K562 (cell line): ENCODE measurements around the gene GRIK2.

Experiments
- CREB1 ChIP-seq, 2 experiments: sonication (generic) in 1 of 2; formaldehyde crosslinking in 1 of 2; IDR thresholded peaks; 2 replicates each; pipeline versions ENCODE4 v1.6.1 to v1.8.0; 2012 to 2022; ENCODE audit warnings: inconsistent platforms in 1 of 2, mild to moderate bottlenecking in 1 of 2, missing genetic modification reagents in 1 of 2, moderate library complexity in 1 of 2
- PTTG1 ChIP-seq: fragments of 450-650 bp; IDR thresholded peaks from 2 replicates; pipeline ENCODE4 v1.6.1; 2016; ENCODE audit warnings: low read depth, mild to moderate bottlenecking, missing genetic modification characterization, missing compliant biosample characterization
- RFX1 ChIP-seq: fragments of 450-650 bp; IDR thresholded peaks from 2 replicates; pipeline ENCODE4 v1.6.1; 2016; ENCODE audit warnings: mild to moderate bottlenecking, moderate library complexity
- SMAD1 ChIP-seq: fragments of 150-350 bp; IDR thresholded peaks from 2 replicates; pipeline ENCODE4 v1.6.1; 2014; ENCODE audit warnings: low read length, low read depth; ENCODE audit not compliant: partially characterized antibody
- ZNF274 ChIP-seq: IDR thresholded peaks from 2 replicates; pipeline ENCODE4 v1.6.1; 2011; ENCODE audit warnings: low read depth, mild to moderate bottlenecking, low read length, moderate library complexity, borderline replicate concordance
- TF ChIP-seq, protein P1 (sequence below): fragments of 450-650 bp; IDR thresholded peaks from 2 replicates; pipeline ENCODE4 v1.6.1; 2016; ENCODE audit warnings: antibody characterized with exemption
- TF ChIP-seq, protein P2 (sequence below), 3 experiments: IDR thresholded peaks in 2 of 3; conservative IDR thresholded peaks in 1 of 3; 2 replicates each; pipeline ENCODE4 v1.5.1; 2011 to 2012; ENCODE audit warnings: low read length in 3 of 3, mild to moderate bottlenecking in 3 of 3, control low read depth in 2 of 3, improper control_type of control experiment in 1 of 3, inconsistent platforms in 1 of 3, low read depth in 1 of 3, mixed read lengths in 1 of 3, moderate library complexity in 1 of 3; ENCODE audit not compliant: insufficient read depth in 2 of 3
- TF ChIP-seq, protein P3 (sequence below): sonication (generic); formaldehyde crosslinking; IDR thresholded peaks from 2 replicates; pipeline ENCODE4 v1.8.0; 2023; ENCODE audit warnings: missing genetic modification reagents, mild to moderate bottlenecking, borderline replicate concordance
- TF ChIP-seq, protein P4 (sequence below): sonication (generic); formaldehyde crosslinking; IDR thresholded peaks from 2 replicates; pipeline ENCODE4 v1.8.0; 2022; ENCODE audit warnings: missing genetic modification reagents, mild to moderate bottlenecking, borderline replicate concordance
- TF ChIP-seq, protein P5 (sequence below): fragments of 150-350 bp; conservative IDR thresholded peaks from 2 replicates; pipeline ENCODE4 v1.6.1; 2014; ENCODE audit warnings: low read length

DNA sequence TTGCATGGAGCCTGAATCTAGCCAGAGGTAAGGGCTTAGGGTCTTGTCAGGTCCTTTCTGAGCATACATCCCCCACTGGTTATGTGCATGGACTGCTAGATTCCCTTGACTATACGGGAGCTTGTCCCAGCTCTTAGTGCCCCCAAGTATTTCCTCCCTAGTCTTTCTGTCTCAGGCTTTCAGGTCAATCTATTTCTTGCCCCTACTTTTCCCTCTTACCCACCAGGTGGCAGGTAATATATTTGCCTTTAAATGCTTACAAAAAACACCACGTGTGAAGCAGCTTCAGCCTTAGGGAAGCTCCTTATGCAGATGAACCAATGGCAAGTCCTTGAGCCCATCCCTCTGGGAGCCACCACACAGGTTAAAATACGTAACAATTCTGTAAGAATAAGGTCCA, 454.2 kb downstream of the GRIK2 start:
- no peak for TF ChIP-seq RFX1
- TF ChIP-seq, protein P1, sequence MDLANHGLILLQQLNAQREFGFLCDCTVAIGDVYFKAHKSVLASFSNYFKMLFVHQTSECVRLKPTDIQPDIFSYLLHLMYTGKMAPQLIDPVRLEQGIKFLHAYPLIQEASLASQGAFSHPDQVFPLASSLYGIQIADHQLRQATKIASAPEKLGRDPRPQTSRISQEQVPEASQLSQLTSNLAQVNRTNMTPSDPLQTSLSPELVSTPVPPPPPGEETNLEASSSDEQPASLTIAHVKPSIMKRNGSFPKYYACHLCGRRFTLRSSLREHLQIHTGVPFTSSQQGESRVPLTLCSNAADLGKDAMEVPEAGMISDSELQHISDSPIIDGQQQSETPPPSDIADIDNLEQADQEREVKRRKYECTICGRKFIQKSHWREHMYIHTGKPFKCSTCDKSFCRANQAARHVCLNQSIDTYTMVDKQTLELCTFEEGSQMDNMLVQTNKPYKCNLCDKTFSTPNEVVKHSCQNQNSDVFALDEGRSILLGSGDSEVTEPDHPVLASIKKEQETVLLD: no peak
- TF ChIP-seq ZNF274: no peak
- TF ChIP-seq PTTG1 (tag): no peak
- no peak for TF ChIP-seq CREB1 (IDR thresholded peaks at IDR 0.05)
- no peak for TF ChIP-seq CREB1 (CRISPR knock-in tag; IDR thresholded peaks at IDR 0.05)
- TF ChIP-seq, protein P2, sequence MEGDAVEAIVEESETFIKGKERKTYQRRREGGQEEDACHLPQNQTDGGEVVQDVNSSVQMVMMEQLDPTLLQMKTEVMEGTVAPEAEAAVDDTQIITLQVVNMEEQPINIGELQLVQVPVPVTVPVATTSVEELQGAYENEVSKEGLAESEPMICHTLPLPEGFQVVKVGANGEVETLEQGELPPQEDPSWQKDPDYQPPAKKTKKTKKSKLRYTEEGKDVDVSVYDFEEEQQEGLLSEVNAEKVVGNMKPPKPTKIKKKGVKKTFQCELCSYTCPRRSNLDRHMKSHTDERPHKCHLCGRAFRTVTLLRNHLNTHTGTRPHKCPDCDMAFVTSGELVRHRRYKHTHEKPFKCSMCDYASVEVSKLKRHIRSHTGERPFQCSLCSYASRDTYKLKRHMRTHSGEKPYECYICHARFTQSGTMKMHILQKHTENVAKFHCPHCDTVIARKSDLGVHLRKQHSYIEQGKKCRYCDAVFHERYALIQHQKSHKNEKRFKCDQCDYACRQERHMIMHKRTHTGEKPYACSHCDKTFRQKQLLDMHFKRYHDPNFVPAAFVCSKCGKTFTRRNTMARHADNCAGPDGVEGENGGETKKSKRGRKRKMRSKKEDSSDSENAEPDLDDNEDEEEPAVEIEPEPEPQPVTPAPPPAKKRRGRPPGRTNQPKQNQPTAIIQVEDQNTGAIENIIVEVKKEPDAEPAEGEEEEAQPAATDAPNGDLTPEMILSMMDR (IDR thresholded peaks at IDR 0.05 in 2 of 3, conservative IDR thresholded peaks at IDR 0.05 in 1 of 3; ENCODE audit: insufficient read depth in 2 of 3, low read depth in 1 of 3, low read length in 3 of 3): no peak
- TF ChIP-seq SMAD1: no peak
- TF ChIP-seq, protein P3, sequence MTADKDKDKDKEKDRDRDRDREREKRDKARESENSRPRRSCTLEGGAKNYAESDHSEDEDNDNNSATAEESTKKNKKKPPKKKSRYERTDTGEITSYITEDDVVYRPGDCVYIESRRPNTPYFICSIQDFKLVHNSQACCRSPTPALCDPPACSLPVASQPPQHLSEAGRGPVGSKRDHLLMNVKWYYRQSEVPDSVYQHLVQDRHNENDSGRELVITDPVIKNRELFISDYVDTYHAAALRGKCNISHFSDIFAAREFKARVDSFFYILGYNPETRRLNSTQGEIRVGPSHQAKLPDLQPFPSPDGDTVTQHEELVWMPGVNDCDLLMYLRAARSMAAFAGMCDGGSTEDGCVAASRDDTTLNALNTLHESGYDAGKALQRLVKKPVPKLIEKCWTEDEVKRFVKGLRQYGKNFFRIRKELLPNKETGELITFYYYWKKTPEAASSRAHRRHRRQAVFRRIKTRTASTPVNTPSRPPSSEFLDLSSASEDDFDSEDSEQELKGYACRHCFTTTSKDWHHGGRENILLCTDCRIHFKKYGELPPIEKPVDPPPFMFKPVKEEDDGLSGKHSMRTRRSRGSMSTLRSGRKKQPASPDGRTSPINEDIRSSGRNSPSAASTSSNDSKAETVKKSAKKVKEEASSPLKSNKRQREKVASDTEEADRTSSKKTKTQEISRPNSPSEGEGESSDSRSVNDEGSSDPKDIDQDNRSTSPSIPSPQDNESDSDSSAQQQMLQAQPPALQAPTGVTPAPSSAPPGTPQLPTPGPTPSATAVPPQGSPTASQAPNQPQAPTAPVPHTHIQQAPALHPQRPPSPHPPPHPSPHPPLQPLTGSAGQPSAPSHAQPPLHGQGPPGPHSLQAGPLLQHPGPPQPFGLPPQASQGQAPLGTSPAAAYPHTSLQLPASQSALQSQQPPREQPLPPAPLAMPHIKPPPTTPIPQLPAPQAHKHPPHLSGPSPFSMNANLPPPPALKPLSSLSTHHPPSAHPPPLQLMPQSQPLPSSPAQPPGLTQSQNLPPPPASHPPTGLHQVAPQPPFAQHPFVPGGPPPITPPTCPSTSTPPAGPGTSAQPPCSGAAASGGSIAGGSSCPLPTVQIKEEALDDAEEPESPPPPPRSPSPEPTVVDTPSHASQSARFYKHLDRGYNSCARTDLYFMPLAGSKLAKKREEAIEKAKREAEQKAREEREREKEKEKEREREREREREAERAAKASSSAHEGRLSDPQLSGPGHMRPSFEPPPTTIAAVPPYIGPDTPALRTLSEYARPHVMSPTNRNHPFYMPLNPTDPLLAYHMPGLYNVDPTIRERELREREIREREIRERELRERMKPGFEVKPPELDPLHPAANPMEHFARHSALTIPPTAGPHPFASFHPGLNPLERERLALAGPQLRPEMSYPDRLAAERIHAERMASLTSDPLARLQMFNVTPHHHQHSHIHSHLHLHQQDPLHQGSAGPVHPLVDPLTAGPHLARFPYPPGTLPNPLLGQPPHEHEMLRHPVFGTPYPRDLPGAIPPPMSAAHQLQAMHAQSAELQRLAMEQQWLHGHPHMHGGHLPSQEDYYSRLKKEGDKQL: no peak
- TF ChIP-seq, protein P4, sequence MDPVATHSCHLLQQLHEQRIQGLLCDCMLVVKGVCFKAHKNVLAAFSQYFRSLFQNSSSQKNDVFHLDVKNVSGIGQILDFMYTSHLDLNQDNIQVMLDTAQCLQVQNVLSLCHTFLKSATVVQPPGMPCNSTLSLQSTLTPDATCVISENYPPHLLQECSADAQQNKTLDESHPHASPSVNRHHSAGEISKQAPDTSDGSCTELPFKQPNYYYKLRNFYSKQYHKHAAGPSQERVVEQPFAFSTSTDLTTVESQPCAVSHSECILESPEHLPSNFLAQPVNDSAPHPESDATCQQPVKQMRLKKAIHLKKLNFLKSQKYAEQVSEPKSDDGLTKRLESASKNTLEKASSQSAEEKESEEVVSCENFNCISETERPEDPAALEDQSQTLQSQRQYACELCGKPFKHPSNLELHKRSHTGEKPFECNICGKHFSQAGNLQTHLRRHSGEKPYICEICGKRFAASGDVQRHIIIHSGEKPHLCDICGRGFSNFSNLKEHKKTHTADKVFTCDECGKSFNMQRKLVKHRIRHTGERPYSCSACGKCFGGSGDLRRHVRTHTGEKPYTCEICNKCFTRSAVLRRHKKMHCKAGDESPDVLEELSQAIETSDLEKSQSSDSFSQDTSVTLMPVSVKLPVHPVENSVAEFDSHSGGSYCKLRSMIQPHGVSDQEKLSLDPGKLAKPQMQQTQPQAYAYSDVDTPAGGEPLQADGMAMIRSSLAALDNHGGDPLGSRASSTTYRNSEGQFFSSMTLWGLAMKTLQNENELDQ (CRISPR knock-in tag): no peak
- TF ChIP-seq, protein P5, sequence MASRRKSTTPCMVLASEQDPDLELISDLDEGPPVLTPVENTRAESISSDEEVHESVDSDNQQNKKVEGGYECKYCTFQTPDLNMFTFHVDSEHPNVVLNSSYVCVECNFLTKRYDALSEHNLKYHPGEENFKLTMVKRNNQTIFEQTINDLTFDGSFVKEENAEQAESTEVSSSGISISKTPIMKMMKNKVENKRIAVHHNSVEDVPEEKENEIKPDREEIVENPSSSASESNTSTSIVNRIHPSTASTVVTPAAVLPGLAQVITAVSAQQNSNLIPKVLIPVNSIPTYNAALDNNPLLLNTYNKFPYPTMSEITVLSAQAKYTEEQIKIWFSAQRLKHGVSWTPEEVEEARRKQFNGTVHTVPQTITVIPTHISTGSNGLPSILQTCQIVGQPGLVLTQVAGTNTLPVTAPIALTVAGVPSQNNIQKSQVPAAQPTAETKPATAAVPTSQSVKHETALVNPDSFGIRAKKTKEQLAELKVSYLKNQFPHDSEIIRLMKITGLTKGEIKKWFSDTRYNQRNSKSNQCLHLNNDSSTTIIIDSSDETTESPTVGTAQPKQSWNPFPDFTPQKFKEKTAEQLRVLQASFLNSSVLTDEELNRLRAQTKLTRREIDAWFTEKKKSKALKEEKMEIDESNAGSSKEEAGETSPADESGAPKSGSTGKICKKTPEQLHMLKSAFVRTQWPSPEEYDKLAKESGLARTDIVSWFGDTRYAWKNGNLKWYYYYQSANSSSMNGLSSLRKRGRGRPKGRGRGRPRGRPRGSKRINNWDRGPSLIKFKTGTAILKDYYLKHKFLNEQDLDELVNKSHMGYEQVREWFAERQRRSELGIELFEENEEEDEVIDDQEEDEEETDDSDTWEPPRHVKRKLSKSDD: no peak
